ENCODE data around the gene TBC1D22A. TPM values are rescaled to one million over a fixed set of nuclear protein-coding genes. Genes with fewer than 3 reads are reported as not detected.
A peak's percentile ranks its signal among the peaks of the same experiment; 100 is the strongest.

Gene TBC1D22A
- total RNA-seq, 2 donors from 2014 or later, result 21.0 to 27.9 TPM

DNA sequence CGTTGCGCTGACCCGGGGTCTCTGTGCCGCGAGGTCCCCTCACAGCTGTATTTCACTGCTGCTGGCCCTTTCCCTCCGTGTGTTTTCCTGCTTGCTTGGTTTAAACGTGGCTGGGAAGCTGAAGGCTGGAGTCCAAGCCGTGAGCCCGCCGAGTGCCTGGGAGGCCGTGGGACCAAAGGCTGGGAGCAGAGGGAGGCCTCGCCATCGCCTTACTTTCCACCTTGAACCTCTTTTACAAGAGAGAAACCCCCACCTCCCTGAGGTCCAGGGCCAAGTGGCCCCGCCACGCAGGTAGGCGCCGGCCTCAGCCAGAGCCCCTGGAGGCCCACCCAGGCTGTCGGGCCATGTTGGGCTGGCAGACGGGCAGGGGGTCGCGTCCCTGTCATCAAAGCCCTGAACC is 411.6 kb downstream of the TBC1D22A start:
- Mint-ChIP-seq H3K36me3 (ENCODE audit: low read depth) (peaks cover 16% of the 10 kb centered on the region), H3K27me3 (ENCODE audit: insufficient read depth) (no peaks in the 10 kb centered on the region), H3K4me1 (no peaks in the 10 kb centered on the region), H3K4me3 (no peak overlapping the region), H3K27ac (peak overlapping the region; percentile 70), H3K9me3 (peaks cover 8% of the 10 kb centered on the region)
- H3K9me3 ChIP-seq (ENCODE audit: control insufficient read depth, low read length), result no peaks in the 10 kb centered on the region
- TF ChIP-seq, protein P1, sequence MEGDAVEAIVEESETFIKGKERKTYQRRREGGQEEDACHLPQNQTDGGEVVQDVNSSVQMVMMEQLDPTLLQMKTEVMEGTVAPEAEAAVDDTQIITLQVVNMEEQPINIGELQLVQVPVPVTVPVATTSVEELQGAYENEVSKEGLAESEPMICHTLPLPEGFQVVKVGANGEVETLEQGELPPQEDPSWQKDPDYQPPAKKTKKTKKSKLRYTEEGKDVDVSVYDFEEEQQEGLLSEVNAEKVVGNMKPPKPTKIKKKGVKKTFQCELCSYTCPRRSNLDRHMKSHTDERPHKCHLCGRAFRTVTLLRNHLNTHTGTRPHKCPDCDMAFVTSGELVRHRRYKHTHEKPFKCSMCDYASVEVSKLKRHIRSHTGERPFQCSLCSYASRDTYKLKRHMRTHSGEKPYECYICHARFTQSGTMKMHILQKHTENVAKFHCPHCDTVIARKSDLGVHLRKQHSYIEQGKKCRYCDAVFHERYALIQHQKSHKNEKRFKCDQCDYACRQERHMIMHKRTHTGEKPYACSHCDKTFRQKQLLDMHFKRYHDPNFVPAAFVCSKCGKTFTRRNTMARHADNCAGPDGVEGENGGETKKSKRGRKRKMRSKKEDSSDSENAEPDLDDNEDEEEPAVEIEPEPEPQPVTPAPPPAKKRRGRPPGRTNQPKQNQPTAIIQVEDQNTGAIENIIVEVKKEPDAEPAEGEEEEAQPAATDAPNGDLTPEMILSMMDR (conservative IDR thresholded peaks at IDR 0.05), result no peak
- WGBS, 2 experiments (ENCODE audit: insufficient coverage in 1 of 2, insufficient read length in 1 of 2), result 95 to 100% methylated on average over 5 to 21 of the region's 21 CpGs
- no peak overlapping the region for H3K4me3 ChIP-seq (ENCODE audit: low read length)
- no peak overlapping the region for H3K27ac ChIP-seq (ENCODE audit: low read depth, low read length)
- no peak overlapping the region for H3K9ac ChIP-seq (ENCODE audit: extremely low read depth, low read length, poor library complexity, severe bottlenecking)
- peak; percentile 24 for DNase-seq
- H3K36me3 ChIP-seq (ENCODE audit: control insufficient read depth, insufficient read depth, low read length), result no peaks in the 10 kb centered on the region
- H3K4me1 ChIP-seq (ENCODE audit: control insufficient read depth, insufficient read depth, low read length), result no peaks in the 10 kb centered on the region
- no peaks in the 10 kb centered on the region for H3K27me3 ChIP-seq (ENCODE audit: control insufficient read depth, insufficient read depth, low read length, poor library complexity, severe bottlenecking)

DNA sequence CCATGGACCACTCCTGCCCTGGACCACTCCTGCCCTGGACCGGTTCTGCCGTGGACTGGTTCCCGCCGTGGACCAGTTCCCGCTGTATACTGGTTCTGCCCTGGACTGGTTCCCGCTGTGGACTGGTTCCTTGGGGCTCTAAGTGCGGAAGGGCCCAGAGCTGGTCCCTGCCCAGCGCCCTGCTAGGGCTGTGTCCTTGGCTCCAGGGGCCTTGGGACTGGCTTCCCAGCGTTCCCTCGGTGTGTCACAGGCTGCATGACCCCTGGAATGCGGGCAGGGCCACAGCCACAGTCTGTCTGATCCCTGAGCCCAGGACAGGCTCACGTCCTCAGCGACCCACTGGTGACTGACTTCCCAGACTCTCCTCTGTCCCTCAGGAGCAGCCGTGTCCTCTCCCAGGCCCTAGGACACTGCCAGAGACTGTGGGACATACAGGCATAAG is 412.2 kb downstream of the TBC1D22A start:
- no peak overlapping the region for H3K9ac ChIP-seq (ENCODE audit: extremely low read depth, low read length, poor library complexity, severe bottlenecking)
- H3K27ac ChIP-seq (ENCODE audit: low read depth, low read length), result no peak overlapping the region
- peaks cover 16% of the 10 kb centered on the region for H3K36me3 Mint-ChIP-seq (ENCODE audit: low read depth)
- peaks cover 13% of the 10 kb centered on the region for H3K9me3 Mint-ChIP-seq
- H3K4me1 Mint-ChIP-seq, result no peaks in the 10 kb centered on the region
- WGBS, 2 experiments (ENCODE audit: insufficient coverage in 1 of 2, insufficient read length in 1 of 2), result 88 to 99% methylated on average over 12 to 14 of the region's 14 CpGs
- no peaks in the 10 kb centered on the region for H3K9me3 ChIP-seq (ENCODE audit: control insufficient read depth, low read length)
- no peaks in the 10 kb centered on the region for H3K4me1 ChIP-seq (ENCODE audit: control insufficient read depth, insufficient read depth, low read length)
- no peak overlapping the region for H3K4me3 Mint-ChIP-seq
- TF ChIP-seq, protein P1 (conservative IDR thresholded peaks at IDR 0.05), result no peak
- H3K27me3 ChIP-seq (ENCODE audit: control insufficient read depth, insufficient read depth, low read length, poor library complexity, severe bottlenecking), result no peaks in the 10 kb centered on the region
- no peak overlapping the region for H3K4me3 ChIP-seq (ENCODE audit: low read length)
- H3K27me3 Mint-ChIP-seq (ENCODE audit: insufficient read depth), result no peaks in the 10 kb centered on the region
- no peaks in the 10 kb centered on the region for H3K36me3 ChIP-seq (ENCODE audit: control insufficient read depth, insufficient read depth, low read length)
- DNase-seq, result peak; percentile 43
- H3K27ac Mint-ChIP-seq, result no peak overlapping the region

DNA sequence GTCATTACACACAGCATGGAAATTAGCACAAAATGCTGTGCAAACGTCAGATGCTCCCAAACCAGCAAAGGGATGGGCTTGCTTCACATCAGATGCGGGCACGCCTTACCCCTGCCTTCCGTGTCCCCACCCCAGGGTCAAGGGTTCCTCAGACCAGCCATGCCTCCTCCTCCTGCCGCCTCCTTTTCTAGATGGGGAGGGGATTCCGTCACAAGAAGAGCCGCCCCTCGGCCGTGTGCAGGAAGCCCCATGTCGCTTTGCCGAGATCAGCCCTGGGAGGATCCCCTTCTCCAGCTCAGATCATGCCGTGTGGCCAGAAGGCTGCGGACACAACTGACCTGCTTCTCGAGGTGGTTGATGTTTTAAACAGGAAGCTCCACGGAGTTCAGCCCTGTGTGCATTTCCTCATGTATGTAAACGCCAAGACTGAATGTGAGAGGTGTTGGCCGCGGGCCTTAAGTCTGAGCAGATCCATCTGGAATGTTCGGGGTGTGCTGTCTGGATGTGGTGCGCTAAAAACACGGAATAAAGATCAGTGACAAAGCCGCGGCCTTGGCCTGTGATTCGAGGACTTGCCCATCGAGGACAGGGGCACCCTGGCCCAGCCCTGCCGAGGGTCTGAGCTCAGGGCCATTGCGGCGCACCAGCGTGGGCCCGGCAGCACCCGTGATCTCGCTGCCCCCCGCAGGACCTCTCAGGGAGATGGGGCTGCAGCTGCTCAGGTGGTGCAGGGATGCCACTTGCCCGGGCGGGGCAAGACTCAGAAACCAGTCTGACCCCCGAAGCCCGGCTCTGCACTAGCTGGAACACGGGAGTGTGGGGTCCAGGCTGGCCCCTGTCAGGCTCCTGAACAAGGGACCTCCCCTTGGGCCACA is 412.9 kb downstream of the TBC1D22A start:
- DNase-seq, result peak; percentile 29

More for the DNA sequence above, 412.9 kb downstream of the TBC1D22A start:
- Mint-ChIP-seq H3K9me3 (peaks cover 17% of the 10 kb centered on the region), H3K4me3 (no peak overlapping the region), H3K27me3 (ENCODE audit: insufficient read depth) (no peaks in the 10 kb centered on the region), H3K4me1 (no peaks in the 10 kb centered on the region), H3K36me3 (ENCODE audit: low read depth) (peaks cover 16% of the 10 kb centered on the region), H3K27ac (no peak overlapping the region)
- Histone ChIP-seq H3K9ac (ENCODE audit: extremely low read depth, low read length, poor library complexity, severe bottlenecking) (no peak overlapping the region), H3K9me3 (ENCODE audit: control insufficient read depth, low read length) (no peaks in the 10 kb centered on the region), H3K27ac (ENCODE audit: low read depth, low read length) (no peak overlapping the region), H3K4me3 (ENCODE audit: low read length) (no peak overlapping the region), H3K27me3 (ENCODE audit: control insufficient read depth, insufficient read depth, low read length, poor library complexity, severe bottlenecking) (no peaks in the 10 kb centered on the region), H3K4me1 (ENCODE audit: control insufficient read depth, insufficient read depth, low read length) (no peaks in the 10 kb centered on the region), H3K36me3 (ENCODE audit: control insufficient read depth, insufficient read depth, low read length) (no peaks in the 10 kb centered on the region)
- TF ChIP-seq, protein P1 (conservative IDR thresholded peaks at IDR 0.05), result no peak
- WGBS, 2 experiments (ENCODE audit: insufficient coverage in 1 of 2, insufficient read length in 1 of 2), result 93 to 95% methylated on average over 28 to 38 of the region's 38 CpGs

All from endodermal cell (in vitro differentiated cells).